Measurements from ENCODE around the gene SAP30BP.

GRCh38 chr17:75685499-75685898, 18.4 kb downstream of the SAP30BP start:
- TF ChIP-seq CTCF (IDR thresholded peaks at IDR 0.05; ENCODE audit: low read depth, low read length) (no peak), EZH2phosphoT487 (IDR thresholded peaks at IDR 0.05; ENCODE audit: low read depth) (no peak)
